Karpas-422 (cell line): ENCODE measurements around the gene GABARAPL1. TPM values are rescaled to one million over a fixed set of nuclear protein-coding genes. Genes with fewer than 3 reads are reported as not detected.

ENCODE experiments used
- DNase-seq: peaks from one replicate; pipeline ENCODE4 v3.0.0-alpha.2; 2015
- H2AFZ ChIP-seq: fragments of 200-600 bp; sonication (generic); 2 replicates; pipeline ENCODE4 v1.6.1; 2014; ENCODE audit warnings: antibody characterized with exemption, low read length, mixed read lengths
- H3K27ac ChIP-seq: fragments of 200-600 bp; sonication (generic); 2 replicates; pipeline ENCODE4 v1.5.1; 2014; ENCODE audit warnings: mild to moderate bottlenecking, low read length, moderate library complexity
- H3K27me3 ChIP-seq: fragments of 200-600 bp; sonication (generic); 2 replicates; pipeline ENCODE4 v1.6.1; 2014; ENCODE audit warnings: low read length, mixed read lengths
- H3K36me3 ChIP-seq: fragments of 200-600 bp; sonication (generic); 2 replicates; pipeline ENCODE4 v1.6.1; 2014; ENCODE audit warnings: low read length, mixed read lengths; ENCODE audit not compliant: insufficient read depth
- H3K4me1 ChIP-seq: fragments of 200-600 bp; sonication (generic); 2 replicates; pipeline ENCODE4 v1.6.1; 2014; ENCODE audit warnings: mild to moderate bottlenecking, low read length, mixed read lengths
- H3K4me2 ChIP-seq: fragments of 200-600 bp; sonication (generic); 2 replicates; pipeline ENCODE4 v1.6.1; 2014; ENCODE audit warnings: low read length, low read depth, mild to moderate bottlenecking; ENCODE audit not compliant: poor library complexity, severe bottlenecking
- H3K4me3 ChIP-seq: fragments of 200-600 bp; sonication (generic); 2 replicates; pipeline ENCODE4 v1.5.1; 2014; ENCODE audit warnings: mild to moderate bottlenecking, antibody characterized with exemption, low read length, mixed read lengths
- H3K79me2 ChIP-seq: fragments of 200-600 bp; sonication (generic); 2 replicates; pipeline ENCODE4 v1.6.1; 2014; ENCODE audit warnings: mild to moderate bottlenecking, low read length, mixed read lengths
- H3K9ac ChIP-seq: fragments of 200-600 bp; sonication (generic); 2 replicates; pipeline ENCODE4 v1.6.0; 2014; ENCODE audit warnings: low read length
- H3K9me2 ChIP-seq: fragments of 200-600 bp; sonication (generic), shearing (Covaris generic); replicated peaks from 2 replicates; pipeline ENCODE4 v1.6.0; 2014; ENCODE audit warnings: mild to moderate bottlenecking, low read length, moderate library complexity; ENCODE audit not compliant: insufficient read depth
- H3K9me3 ChIP-seq: fragments of 300-700, 200-600 bp; sonication (generic); 2 replicates; pipeline ENCODE4 v1.6.1; 2014; ENCODE audit warnings: low read length, mixed read lengths
- H4K20me1 ChIP-seq: fragments of 200-600 bp; sonication (generic); 2 replicates; pipeline ENCODE4 v1.6.1; 2014; ENCODE audit warnings: mild to moderate bottlenecking, antibody characterized with exemption, low read length, low read depth; ENCODE audit not compliant: insufficient read depth
- total RNA-seq: library from RNA; depleted of rRNA; stranded (reverse); fragments of >200 nt; shearing (Covaris generic); gene quantifications from 2 replicates; pipeline ENCODE4 v1.2.3, GENCODE V29; 2014; ENCODE audit warnings: low replicate concordance

Gene GABARAPL1
- total RNA-seq, 1 experiment from 2014 or later, result 0.56 TPM

- no peak overlapping the region for H3K9ac ChIP-seq
- H3K9me3 ChIP-seq, result no peaks in the 10 kb centered on the region
- no peaks in the 10 kb centered on the region for H3K9me2 ChIP-seq
- no peaks in the 10 kb centered on the region for H4K20me1 ChIP-seq
- H3K4me1 ChIP-seq, result no peaks in the 10 kb centered on the region
- H3K79me2 ChIP-seq, result no peaks in the 10 kb centered on the region
- no peaks in the 10 kb centered on the region for H3K27me3 ChIP-seq
- H3K4me2 ChIP-seq, result no peak overlapping the region
- no peaks in the 10 kb centered on the region for H3K36me3 ChIP-seq
- no peak overlapping the region for H3K4me3 ChIP-seq
- H2AFZ ChIP-seq, result no peak overlapping the region
- no peak overlapping the region for H3K27ac ChIP-seq
- DNase-seq, result no peak
These were observed 21.9 kb downstream of the GABARAPL1 start for GRCh38 chr12:10234562-10234961.

- Histone ChIP-seq H3K27ac (no peak overlapping the region), H3K9me2 (no peaks in the 10 kb centered on the region), H3K4me3 (no peak overlapping the region), H3K4me1 (no peaks in the 10 kb centered on the region), H4K20me1 (no peaks in the 10 kb centered on the region), H2AFZ (no peak overlapping the region), H3K9ac (no peak overlapping the region), H3K27me3 (no peaks in the 10 kb centered on the region), H3K79me2 (no peaks in the 10 kb centered on the region), H3K9me3 (no peaks in the 10 kb centered on the region), H3K36me3 (no peaks in the 10 kb centered on the region), H3K4me2 (no peak overlapping the region)
- DNase-seq, result peak; percentile 73
These were observed 23.3 kb downstream of the GABARAPL1 start for GRCh38 chr12:10235761-10236631.

GRCh38 chr12:10236720-10237119 is 24.0 kb downstream of the GABARAPL1 start:
- Histone ChIP-seq H3K27ac (no peak overlapping the region), H4K20me1 (no peaks in the 10 kb centered on the region), H3K9me2 (no peaks in the 10 kb centered on the region), H2AFZ (no peak overlapping the region), H3K4me2 (no peak overlapping the region), H3K36me3 (no peaks in the 10 kb centered on the region), H3K9me3 (no peaks in the 10 kb centered on the region), H3K27me3 (no peaks in the 10 kb centered on the region), H3K4me3 (no peak overlapping the region), H3K79me2 (no peaks in the 10 kb centered on the region), H3K9ac (no peak overlapping the region), H3K4me1 (no peaks in the 10 kb centered on the region)
- no peak for DNase-seq

- no peak overlapping the region for H3K4me2 ChIP-seq
These were observed 25.8 kb downstream of the GABARAPL1 start for GRCh38 chr12:10238526-10238925.

GRCh38 chr12:10241290-10241689 is 28.6 kb downstream of the GABARAPL1 start:
- no peaks in the 10 kb centered on the region for H4K20me1 ChIP-seq
- no peak overlapping the region for H3K4me3 ChIP-seq
- no peak overlapping the region for H2AFZ ChIP-seq
- H3K9me2 ChIP-seq, result no peaks in the 10 kb centered on the region
- no peak overlapping the region for H3K9ac ChIP-seq
- no peaks in the 10 kb centered on the region for H3K79me2 ChIP-seq
- H3K27ac ChIP-seq, result no peak overlapping the region
- DNase-seq, result no peak
- no peaks in the 10 kb centered on the region for H3K27me3 ChIP-seq
- no peaks in the 10 kb centered on the region for H3K36me3 ChIP-seq
- no peak overlapping the region for H3K4me2 ChIP-seq
- no peaks in the 10 kb centered on the region for H3K4me1 ChIP-seq
- no peaks in the 10 kb centered on the region for H3K9me3 ChIP-seq

More at GRCh38 chr12:10238526-10238925, 25.8 kb downstream of the GABARAPL1 start:
- H3K4me1 ChIP-seq, result no peaks in the 10 kb centered on the region
- no peak overlapping the region for H3K4me3 ChIP-seq
- H4K20me1 ChIP-seq, result no peaks in the 10 kb centered on the region
- no peaks in the 10 kb centered on the region for H3K27me3 ChIP-seq
- no peaks in the 10 kb centered on the region for H3K79me2 ChIP-seq
- no peak for DNase-seq
- no peaks in the 10 kb centered on the region for H3K9me3 ChIP-seq
- no peaks in the 10 kb centered on the region for H3K9me2 ChIP-seq
- no peaks in the 10 kb centered on the region for H3K36me3 ChIP-seq
- H3K9ac ChIP-seq, result no peak overlapping the region
- no peak overlapping the region for H3K27ac ChIP-seq
- no peak overlapping the region for H2AFZ ChIP-seq

- Histone ChIP-seq H3K27ac (no peak overlapping the region), H3K9me2 (no peaks in the 10 kb centered on the region), H3K9ac (no peak overlapping the region), H3K4me3 (no peak overlapping the region), H3K4me2 (no peak overlapping the region), H3K79me2 (no peaks in the 10 kb centered on the region), H3K4me1 (no peaks in the 10 kb centered on the region), H3K9me3 (no peaks in the 10 kb centered on the region), H2AFZ (no peak overlapping the region), H3K27me3 (no peaks in the 10 kb centered on the region), H3K36me3 (no peaks in the 10 kb centered on the region), H4K20me1 (no peaks in the 10 kb centered on the region)
- DNase-seq, result no peak
These were observed 29.1 kb downstream of the GABARAPL1 start for GRCh38 chr12:10241727-10242126.

- Histone ChIP-seq H4K20me1 (no peaks in the 10 kb centered on the region), H3K27me3 (no peaks in the 10 kb centered on the region), H3K27ac (no peak overlapping the region), H3K9me2 (no peaks in the 10 kb centered on the region), H3K9me3 (no peaks in the 10 kb centered on the region), H3K4me1 (no peaks in the 10 kb centered on the region), H3K9ac (no peak overlapping the region), H3K36me3 (no peaks in the 10 kb centered on the region), H3K79me2 (no peaks in the 10 kb centered on the region), H3K4me3 (no peak overlapping the region), H3K4me2 (no peak overlapping the region), H2AFZ (no peak overlapping the region)
- no peak for DNase-seq
These were observed 29.9 kb downstream of the GABARAPL1 start for GRCh38 chr12:10242539-10242938.

GRCh38 chr12:10243818-10244520 is 31.3 kb downstream of the GABARAPL1 start:
- DNase-seq, result no peak
- no peaks in the 10 kb centered on the region for H4K20me1 ChIP-seq
- H3K4me2 ChIP-seq, result peak overlapping the region; percentile 54
- H3K9me2 ChIP-seq, result no peaks in the 10 kb centered on the region
- H3K4me3 ChIP-seq, result peak overlapping the region; percentile 58; the same call in 1 of the 2 replicates
- H3K4me1 ChIP-seq, result no peaks in the 10 kb centered on the region
- no peaks in the 10 kb centered on the region for H3K79me2 ChIP-seq
- no peaks in the 10 kb centered on the region for H3K36me3 ChIP-seq
- H3K9ac ChIP-seq, result peak overlapping the region; percentile 33; the same call in 1 of the 2 replicates
- no peaks in the 10 kb centered on the region for H3K27me3 ChIP-seq
- peak overlapping the region; percentile 93 for H2AFZ ChIP-seq
- no peaks in the 10 kb centered on the region for H3K9me3 ChIP-seq
- H3K27ac ChIP-seq, result no peak overlapping the region
